ENCODE measurements around the gene CFAP46. TPM values are rescaled to one million over a fixed set of nuclear protein-coding genes. Genes with fewer than 3 reads are reported as not detected.
"Not testable (repeated sequence)": the region's sequence is repeated elsewhere in the genome, so short reads cannot be mapped to it uniquely, and the experiment has no call there.

CFAP46 gene
- total RNA-seq, 1 donor: 0.09 TPM

- no peak for DNase-seq (ENCODE audit: low read depth)
- TF ChIP-seq CTCF (IDR thresholded peaks at IDR 0.05; ENCODE audit: insufficient read depth, low read length): no peak
- no peak overlapping the region for H3K4me3 ChIP-seq (ENCODE audit: low read depth, low read length)
Measured at GRCh38 chr10:132828681-132829080, 113.7 kb downstream of the CFAP46 start.

DNA sequence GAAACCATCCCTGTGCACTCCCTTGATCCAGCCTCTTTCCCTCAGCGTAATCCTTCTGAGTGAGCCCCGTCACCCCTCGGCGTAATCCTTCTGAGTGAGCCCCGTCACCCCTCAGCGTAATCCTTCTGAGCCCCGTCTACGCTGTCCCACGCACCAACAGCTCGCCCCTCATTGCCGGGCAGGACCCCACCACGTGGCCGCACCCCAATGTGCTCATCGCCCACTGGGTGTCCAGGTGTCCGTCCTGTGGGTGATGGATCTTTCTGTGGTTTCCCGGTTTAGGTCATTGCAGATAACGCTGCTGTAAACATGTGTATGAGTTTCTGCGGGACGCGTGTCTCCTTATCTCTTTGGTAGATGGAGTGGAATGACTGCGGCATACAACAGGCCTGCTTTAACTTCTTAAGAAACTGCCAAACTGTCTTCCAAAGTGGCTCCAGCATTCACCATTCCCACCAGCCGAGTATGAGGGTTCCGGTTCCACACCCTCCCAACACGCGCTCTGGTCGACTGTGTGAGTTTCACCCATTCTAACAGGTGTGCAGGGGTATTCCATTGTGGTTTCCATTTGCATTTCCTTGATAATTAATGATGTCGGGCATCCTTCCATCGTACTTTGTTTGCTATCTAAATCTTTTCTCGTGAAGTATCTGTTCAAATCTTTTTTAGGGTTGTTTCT is 114.4 kb downstream of the CFAP46 start:
- H3K4me3 ChIP-seq (ENCODE audit: low read depth, low read length): no peak overlapping the region
- no peak for TF ChIP-seq CTCF (IDR thresholded peaks at IDR 0.05; ENCODE audit: insufficient read depth, low read length)
- no peak for DNase-seq (ENCODE audit: low read depth)

DNA sequence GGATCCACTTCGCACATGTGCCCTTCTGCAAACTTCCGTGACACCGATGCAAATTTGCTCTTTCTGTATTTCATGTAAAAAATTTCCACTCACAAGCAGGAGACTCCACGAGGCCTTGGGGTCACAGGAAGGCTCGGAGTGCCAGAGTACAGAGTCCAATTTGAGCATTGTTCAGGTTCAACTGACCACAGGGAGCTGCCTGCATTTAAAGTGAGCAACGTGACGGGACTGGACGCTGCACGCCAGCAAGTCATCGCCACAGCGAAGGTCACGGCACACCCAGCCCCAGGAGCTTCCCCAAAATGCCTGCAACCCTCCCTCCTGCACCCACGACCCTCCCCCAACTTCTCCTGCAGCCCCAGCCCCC is 115.0 kb downstream of the CFAP46 start:
- DNase-seq (ENCODE audit: low read depth): no peak
- TF ChIP-seq CTCF (IDR thresholded peaks at IDR 0.05; ENCODE audit: insufficient read depth, low read length): no peak
- H3K4me3 ChIP-seq (ENCODE audit: low read depth, low read length): no peak overlapping the region

- no peak overlapping the region for H3K4me3 ChIP-seq (ENCODE audit: low read depth, low read length)
- TF ChIP-seq CTCF (IDR thresholded peaks at IDR 0.05; ENCODE audit: insufficient read depth, low read length): no peak
- no peak for DNase-seq (ENCODE audit: low read depth)
Measured at GRCh38 chr10:132826524-132827422, 115.6 kb downstream of the CFAP46 start.

DNA sequence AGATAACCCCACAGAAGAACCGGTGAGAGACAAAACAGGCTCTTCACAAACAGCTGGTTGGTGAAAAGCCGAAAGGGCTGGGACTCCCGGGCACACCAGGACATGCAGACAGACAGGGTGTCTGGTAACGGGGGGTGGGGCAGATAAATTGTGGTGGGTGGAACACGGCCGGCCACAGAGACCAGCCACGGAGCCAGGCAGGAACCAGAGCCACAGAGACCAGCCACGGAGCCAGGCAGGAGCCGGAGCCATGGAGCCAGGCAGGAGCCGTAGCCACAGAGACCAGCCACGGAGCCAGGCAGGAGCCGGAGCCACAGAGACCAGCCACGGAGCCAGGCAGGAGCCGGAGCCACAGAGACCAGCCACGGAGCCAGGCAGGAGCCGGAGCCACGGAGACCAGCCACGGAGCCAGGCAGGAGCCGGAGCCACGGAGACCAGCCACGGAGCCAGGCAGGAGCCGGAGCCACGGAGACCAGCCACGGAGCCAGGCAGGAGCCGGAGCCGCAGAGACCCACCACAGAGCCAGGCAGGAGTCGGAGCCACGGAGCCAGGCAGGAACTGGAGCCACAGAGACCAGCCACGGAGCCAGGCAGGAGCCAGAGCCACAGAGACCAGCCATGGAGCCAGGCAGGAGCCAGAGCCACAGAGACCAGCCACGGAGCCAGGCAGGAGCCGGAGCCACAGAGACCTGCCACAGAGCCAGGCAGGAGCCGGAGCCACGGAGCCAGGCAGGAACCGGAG is 116.4 kb downstream of the CFAP46 start:
- H3K4me3 ChIP-seq (ENCODE audit: low read depth, low read length); DNase-seq (ENCODE audit: low read depth): not testable (repeated sequence)

- TF ChIP-seq CTCF (IDR thresholded peaks at IDR 0.05; ENCODE audit: insufficient read depth, low read length): no peak
- no peak for DNase-seq (ENCODE audit: low read depth)
- H3K4me3 ChIP-seq (ENCODE audit: low read depth, low read length): no peak overlapping the region
Measured at GRCh38 chr10:132820056-132820455, 122.3 kb downstream of the CFAP46 start.

- no peak for DNase-seq (ENCODE audit: low read depth)
Measured at GRCh38 chr10:132817701-132818211, 124.6 kb downstream of the CFAP46 start.

More at GRCh38 chr10:132817701-132818211, 124.6 kb downstream of the CFAP46 start:
- TF ChIP-seq CTCF (IDR thresholded peaks at IDR 0.05; ENCODE audit: insufficient read depth, low read length): no peak
- H3K4me3 ChIP-seq (ENCODE audit: low read depth, low read length): no peak overlapping the region

Data from fibroblast of the aortic adventitia (primary cell).